ENCODE measurements around the gene PSMD6.
A peak's percentile ranks its signal among the peaks of the same experiment; 100 is the strongest.

The PSMD6 gene

DNA sequence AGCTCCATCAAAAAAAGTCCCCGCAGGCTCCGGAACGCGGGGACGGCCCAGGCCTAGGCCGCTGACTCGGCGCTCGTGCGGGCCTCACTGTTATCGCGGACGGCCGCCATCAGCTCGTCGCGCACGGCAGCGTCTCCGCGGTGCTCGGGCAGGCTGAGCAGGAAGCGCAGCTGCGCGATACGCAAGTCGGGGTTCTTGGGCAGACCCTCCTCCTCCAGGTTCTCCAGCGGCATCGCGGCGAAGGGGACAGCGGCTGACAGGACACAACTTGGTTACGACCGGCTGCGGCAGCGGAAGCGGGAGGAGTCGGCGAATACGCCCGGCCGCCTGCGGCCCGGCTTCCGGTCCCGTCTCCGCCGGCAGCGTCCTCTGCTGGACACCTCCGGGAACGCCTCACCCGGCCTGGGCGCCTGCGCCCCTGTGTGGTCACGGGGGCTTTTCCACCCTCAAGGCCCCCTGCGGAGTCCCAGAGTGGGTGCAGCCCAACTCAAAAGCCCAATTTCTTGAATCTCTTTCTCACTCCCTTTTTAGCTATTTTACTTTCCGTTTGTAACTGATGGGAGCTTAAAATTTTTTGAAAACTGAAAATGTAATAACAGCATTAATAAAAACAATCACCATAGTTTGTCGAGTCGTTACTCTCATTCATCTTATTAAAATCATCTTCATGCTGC, at the start of gene PSMD6:
Gene PSMD6, minus strand, starts transcription at position 308 of the 674 bp plus-strand sequence. Its CDS starts 75 bp downstream, at position 233.
- peak; percentile 90 for DNase-seq

DNA sequence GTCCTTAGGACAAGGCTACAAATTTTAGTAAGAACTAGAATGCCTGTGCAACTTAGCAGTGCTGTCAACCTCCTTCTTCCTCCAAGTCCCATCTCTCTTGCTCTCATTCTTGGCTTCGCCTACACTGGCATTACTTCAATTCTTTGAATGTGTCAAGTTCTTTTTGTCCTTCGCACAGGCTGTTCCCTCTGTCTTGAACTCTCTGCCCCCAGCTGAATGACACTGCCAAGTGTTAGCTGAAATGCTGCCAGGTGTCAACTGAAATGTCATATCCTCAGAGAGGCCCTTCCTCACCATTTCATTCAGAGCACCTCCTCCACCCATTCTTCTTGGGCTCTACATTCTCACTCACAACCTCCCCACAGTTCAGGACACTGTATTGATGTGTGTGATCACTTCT, 48.8 kb upstream of the PSMD6 start:
- no peak for DNase-seq

DNA sequence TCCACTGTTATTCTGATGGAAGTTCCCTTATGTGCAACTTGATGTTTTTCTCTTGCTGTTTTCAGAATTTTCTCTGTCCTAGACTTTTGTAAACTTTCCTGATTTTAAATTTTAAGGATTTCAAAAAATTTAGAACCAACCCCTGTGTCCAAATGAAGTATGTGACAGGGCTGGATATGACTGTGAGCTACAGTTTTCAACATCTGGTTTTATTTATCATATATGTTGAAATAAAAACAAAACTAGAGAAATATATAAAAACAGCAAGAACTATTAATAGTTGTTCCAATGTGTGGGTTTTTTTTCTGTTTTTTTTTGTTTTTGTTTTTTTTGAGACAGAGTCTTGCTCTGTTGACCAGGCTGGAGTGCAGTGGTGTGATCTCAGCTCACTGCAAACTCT, 47.4 kb upstream of the PSMD6 start:
- DNase-seq = no peak

DNA sequence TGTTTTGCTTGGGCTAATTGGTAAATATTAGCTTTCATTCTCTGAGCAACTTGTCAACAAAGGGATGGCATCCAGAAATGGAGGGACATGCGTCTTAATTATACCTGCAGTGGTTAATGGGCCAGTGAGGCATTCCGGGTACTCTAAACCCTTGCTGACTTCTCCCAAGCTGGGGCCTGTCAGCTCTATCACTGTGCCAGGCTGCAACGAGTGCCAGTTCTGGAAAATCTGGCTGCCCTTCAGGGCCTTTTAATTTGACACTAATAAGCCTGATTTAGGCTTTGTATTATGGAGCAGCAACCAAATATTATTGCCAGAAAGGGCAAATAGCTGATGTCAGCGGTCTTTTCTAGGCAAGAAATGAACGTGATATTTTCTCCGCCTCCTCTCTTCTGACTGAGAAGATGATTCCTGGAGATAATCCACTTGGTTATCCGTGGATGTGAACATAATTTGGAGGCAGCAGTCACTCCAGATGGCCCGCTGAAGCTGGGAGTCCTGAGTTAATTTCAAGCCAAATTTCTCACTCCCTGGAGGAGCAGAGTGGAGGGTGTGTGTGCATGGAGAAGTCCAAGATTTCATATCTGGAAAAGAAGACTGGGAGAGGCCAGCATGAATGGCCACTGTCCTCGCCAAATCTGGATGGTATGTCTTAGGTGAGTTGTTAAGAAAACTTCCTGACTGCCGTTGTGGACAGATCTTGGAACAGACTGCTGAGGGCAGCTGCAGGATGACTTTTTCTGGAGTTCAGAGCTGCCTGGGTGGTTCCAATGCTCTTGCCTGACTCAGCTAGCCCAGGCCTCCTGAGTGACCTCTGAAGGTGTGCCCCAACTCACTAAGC, 44.4 kb upstream of the PSMD6 start:
- no peak for DNase-seq

DNA sequence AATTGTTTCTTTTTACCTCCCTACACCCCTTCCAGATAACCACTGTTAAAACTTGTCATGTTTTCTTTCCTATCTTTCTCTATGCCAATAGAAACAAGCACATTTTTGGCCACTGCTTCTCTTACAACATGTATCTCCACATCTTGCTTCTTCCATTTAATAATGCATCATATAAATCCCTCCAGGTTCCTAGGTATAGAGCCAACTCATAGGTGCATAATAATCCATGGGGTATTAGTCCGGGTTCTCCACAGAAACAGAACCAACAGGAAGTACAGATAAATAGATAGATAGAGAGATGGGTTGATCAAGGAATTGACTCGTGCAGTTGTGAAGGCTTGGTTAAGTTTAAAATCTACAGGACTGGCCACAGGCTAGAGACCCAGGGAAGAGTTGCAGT, 41.5 kb upstream of the PSMD6 start:
- no peak for DNase-seq

DNA sequence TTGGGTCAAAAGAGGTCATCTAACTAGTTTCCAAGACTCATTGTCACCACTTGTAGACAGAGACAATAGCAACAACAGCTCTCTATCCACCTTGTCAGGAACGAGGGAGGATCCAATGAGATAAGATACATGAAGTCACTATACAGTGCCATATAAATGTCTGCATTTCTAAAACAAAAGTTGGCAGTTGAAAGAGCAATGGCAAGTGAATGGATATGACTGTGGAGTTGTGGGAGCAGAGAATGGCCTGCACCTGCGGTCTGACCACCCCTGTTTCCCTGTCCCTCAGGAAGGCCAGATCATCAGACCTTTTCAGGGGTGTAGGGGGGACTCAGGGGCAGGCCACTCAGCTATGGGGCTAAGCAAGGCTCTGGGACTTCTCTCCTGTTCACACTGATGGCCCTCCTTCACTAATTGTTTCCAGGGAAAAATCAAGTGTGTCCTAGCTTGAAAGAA, 40.7 kb upstream of the PSMD6 start:
- DNase-seq = no peak

DNA sequence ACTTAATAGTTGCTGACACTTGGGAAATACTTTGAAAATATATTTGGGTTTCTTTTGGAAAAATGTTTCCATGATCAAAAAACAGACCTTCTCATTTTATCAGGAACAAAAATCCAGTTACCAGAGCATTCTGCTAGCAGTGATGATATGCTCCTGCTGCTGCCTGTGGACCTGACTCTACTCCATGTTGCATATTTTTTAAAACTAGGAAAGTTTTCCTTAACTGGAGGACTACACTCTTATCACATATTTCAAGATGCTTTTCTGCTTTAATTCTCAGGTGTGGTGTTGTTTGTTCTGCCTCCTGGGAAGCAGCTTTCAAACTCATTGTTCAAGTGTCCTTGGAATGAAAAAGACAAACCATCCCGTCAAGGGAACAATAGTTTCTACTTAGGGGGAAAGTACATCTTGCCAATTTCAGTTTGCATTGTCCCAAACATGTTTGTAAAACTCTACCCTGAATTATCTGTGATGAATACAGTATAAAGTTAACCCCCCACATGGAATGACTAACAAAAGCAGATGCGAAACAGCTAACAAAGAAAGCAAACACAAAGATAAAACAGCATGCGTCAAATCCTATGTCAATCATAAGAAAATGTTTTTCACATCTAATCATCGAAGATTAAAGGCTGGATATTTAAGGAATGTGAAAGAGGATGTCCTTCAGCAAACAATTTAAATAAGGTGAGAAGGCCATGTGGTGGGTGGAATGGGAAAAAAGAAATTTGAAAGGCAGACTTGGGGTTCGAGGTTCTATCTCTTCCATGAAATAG, 40.1 kb upstream of the PSMD6 start:
- no peak for DNase-seq

DNA sequence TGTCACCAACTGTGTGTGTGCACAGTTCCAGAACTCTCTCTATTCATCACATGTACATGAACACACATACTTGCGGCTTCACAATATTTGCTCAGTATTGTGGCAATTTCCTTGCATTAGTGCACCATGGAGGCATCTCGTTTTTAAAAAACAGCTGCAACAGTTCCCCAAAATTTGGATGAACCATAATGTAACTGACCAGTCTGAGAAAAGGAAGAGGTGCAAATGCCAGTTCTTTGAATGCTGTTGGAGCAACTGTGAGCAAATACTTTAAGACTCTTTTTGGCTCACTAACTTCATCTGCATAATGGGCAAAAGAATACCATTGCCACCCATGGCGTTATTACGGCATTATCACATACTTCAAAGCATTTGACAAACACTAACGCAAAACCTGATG, 38.3 kb upstream of the PSMD6 start:
- DNase-seq = no peak

DNA sequence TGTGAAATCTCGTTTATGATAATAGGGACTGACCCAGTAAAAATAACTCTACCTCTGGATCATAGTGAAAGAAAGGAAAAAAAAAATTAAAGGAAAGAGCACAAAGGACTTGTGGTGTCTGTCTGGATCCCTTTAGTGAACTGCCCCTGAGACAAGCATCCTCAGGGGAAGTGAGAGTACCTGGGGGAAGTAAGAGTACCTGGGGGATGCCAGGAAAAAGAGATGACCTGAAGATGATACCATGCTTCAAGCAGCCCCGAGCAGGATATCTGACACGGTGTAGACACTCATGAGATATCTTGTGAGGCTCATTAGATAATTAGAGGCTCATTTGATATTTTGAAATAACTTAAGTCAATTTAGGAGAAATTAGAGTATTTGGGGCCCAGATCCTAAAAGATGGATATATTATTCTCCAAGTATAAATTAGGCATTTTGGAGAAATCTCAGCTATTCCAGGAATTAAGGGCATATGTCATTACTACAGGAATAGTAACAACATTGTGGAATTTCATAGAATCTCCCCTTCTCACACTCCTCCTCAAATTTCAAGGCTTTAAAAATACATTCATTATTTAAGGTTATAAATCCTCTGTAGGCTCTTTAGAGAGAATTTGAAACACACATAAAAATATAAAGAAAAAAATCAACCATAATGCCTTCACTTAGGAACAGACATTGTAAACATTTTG, 36.3 kb upstream of the PSMD6 start:
- no peak for DNase-seq

DNA sequence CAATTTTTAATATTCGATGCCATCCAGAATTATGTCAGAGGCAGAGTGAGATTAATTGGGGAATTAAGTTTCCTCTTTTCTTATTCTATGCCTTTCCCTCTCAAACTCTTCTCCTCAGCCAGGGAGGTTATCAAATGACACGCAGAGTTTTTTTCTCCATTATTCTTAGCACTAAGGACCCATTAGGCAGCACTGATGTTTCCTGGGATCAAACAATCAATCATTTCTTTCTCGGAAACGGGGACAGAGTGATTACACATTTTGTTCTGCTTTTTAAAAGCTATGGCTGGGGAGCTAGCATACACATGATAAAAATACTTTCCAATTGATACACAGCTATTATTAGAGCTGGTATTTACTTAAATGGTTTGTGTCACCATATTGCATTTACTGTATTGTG, 35.3 kb upstream of the PSMD6 start:
- DNase-seq = no peak

DNA sequence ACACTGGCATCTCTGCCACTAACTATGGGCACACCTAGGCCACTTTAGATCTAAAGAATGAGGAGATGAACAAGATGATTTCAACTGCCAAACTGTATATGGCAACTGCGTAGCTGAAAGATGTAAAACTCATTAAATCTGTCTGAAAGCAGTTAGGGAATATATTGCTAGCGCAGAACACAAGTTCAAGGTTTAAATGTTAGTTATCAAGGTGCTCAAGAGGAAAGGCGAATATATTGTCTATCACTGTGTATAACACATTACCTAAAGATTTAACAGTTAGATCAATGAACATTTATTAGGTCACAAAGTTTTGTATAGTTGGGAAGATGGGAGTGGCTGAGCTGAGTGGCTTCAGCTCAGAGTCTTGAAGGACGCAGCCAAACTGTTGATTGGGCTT, 33.9 kb upstream of the PSMD6 start:
- no peak for DNase-seq

DNA sequence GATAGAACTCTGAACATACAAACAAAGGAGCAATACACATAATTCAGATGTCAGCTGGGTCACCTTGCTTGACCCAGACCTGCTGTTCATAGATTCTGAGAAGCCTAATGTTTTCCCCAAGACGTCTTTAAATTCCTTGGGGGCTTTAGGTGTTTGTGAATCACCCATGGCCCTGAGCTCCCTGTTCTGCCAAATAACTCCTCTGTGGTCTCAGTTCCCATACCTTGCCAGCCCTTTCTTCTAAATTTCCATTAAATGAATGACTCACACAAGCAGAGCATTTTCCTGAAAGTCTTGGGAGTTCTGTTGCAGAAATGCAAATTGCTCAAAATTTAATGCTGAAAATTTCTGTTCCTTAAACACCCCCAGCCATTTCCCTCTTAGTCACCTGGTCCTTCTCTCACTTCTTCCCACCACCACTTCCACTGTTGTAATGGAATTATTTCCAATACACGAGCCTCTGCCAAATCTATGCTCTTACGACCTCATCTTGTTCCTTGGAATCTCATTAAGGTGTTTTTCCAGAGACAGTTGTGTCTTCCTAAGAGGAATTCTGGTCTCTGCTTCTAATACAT, 33.4 kb upstream of the PSMD6 start:
- no peak for DNase-seq

DNA sequence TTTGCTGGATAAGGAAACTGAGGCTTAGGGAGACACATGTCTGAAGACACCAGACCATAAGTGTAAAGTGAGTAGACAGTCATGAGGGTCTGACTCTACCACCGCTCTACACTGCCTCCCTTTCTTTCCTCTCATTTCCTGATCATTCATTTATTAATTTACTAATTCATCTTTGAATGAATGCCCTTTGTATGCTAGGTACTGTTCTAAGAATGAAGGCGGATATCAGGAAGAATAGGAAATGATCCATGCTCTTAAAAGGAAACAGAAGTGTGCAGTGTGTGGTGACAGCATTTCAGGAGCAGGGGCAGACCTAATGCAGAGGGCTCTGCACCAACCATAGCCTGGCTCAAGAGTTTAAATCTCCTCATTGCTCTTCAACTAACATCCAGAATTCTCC, 31.8 kb upstream of the PSMD6 start:
- no peak for DNase-seq

DNA sequence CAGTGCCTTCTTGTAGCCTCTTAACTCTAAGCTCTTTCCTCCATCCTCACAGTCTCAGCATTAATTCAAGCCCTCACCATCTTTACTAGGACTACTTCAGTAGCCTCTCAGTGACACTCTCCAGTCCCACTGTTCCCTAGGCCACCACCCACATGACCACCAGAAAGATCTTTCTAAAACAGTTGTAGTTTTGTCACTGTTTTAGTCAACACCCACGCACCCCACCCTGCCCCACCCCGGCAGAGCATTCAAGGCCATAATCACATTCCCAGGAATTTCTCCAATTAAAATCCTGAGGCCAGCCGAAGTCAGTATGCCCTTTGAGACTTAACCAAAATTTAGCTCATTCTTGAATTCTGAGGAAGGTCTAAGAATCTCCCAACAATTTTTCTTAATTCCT, 31.2 kb upstream of the PSMD6 start:
- DNase-seq = no peak

DNA sequence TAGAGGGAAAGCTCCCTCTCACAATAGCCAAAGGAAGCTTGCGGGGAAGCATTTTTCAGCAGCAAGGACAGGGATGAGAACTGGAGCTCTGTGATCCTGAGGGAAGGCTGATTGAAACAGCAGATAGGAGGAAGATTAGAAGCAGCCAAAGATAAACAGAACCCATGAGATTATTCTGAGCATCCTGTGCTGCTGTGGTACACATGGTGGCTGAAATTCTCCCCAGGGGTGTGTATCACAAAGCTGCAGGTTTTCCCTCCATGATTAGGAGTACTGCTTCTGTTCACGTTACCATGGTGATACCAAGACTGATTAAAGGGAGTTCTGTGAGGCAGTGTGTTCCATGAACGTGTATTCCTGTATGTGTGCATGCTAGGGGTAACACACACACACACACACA, 30.3 kb upstream of the PSMD6 start:
- DNase-seq = no peak

DNA sequence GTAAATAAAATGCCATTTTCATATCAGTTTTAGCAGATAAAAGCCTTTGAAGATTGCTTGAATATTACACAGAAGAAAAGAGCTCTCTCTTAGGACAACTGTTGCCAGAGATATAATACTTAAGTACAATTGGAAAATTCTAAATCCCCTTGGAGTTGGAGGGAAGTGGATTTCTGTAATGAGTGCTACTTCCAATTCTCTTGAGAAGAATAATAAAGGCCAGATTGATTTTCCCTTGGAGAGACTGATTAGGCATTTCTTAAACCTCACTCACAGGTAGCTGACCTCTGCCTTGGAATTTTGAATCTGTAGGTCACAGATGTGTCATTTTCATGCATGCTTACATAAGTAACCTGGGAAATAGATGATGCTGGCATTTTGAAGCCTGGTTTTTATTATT, 29.8 kb upstream of the PSMD6 start:
- no peak for DNase-seq

DNA sequence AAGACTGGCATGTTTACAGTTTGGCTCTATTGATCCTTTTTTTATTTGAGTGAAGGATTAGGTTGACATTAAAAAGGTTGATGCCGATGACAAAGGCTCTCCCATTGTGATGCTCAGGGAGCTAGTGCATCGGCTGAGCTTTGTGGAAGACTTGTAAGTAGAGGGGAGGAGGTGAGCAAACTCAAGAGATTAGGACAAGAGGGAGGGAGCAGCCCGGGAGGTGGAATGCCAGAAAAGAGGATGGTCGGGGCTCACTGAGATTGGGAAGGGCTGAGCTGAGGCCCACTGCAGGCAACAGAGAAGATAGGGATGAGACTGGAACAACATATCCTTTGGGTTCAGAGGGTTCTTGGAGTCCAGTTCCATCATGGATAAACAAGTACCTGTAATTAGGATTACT, 26.5 kb upstream of the PSMD6 start:
- DNase-seq = no peak

DNA sequence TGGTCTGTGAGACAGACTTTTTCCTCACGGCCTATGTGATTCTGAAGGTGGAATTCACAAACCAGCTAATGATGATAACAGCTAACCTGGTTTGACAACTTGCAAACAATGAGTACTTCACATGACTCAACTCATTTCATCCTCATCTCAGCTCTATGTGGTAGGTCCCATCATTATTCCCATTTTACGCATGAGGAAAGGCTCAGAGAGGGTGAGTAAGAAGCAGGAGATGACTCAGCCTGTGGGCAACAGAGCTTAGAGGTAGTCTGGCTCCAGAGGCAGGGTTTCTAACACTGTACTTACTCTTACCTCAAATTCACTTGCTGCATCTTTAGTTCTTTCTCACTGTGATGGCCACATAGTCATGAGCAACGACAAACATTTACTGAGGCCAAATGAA, 25.8 kb upstream of the PSMD6 start:
- no peak for DNase-seq

DNA sequence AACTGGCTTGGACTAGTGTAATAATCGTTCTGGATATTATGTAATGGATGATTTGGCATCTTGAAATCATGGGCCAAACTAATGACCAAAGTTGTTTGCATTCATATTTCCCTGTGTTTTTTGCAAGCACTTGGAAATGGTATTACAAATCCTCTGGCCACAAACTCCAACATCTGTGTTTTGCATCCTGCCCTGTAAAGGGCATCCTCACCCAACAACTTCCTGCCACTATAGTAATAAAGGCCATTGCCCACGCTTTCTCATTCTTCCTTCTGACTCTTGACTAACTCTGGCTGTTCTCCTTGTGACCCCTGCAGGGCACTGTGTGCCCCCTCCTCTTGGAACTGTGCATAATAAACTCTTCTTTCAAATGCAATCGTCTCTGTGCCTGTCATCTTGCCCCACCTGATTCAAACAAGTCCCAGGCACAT, 25.4 kb upstream of the PSMD6 start:
- no peak for DNase-seq

DNA sequence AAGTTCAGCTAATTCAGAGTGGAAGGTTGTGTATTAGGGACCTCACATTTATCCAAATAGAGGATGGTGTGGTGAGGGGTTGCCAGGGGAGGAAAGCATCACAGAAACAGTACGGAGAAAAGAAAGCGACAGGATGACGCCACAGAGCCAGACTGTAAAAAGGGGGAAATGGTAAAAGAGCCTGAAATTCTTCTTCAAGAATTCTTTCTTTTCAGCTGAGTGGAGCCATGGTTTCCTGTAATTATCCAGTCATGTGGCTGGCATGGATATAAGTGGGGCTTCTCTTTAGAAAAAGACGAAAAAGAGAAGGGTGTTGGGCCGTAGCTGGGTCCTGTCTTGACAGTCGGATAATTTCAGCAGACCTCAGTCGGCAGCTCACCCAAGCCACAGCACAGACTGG, 24.5 kb upstream of the PSMD6 start:
- no peak for DNase-seq

DNA sequence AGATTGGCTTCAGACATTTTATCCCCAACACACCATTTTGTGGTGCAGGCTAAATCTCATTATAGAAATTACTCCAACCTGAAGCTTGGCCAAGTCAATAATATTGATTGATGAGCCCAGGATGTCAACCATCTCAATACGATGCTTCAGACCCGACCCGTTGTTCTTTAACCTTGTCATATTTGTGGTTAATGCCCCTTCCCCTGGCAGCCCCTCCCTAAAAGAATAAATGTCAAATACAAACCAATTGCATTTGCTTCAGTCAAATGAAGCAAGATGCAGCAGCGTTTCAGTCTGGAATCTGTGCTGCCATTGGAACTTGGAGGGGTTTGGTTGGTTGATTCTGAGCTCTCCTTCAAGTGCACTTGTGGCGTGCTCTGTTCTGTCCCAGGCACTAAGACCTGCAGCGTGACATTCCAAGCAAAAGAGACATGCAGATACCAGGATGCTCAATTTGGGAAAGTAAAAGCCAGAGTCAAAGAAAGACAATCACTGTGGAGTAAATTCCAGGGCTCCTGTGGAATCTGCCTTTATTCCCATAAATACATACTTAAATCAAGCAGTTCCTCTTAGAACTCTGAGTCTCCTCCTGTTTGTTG, 23.8 kb upstream of the PSMD6 start:
- no peak for DNase-seq

DNA sequence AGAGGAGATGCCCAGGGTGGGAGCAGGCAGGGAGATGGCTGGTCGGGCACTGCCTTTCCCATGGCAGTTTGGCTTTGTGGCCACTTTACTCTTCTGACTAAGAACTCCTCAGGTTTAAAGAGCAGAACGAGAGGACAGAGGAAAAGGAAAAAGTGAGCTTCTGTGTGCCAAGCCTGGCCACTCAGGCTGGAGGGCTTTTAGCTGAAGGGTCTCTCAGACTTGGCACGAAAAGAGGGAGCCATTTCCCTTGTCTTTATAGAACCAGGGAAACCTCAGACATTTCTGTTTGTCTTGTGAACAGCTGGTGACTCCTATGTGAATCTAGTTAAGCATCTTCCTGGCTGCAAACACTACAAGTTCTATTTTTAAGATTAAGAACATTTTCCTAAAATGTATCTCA, 23.3 kb upstream of the PSMD6 start:
- no peak for DNase-seq
